GM19351 (cell line): ENCODE results near the gene CCR5.
A peak's percentile ranks its signal among the peaks of the same experiment; 100 is the strongest.

Experiments used
- ATAC-seq: cut with Tn5 transposase; IDR thresholded peaks from one replicate; pipeline ENCODE4 v1.9.1; 2021; ENCODE audit warnings: mild to moderate bottlenecking, moderate library complexity; ENCODE audit not compliant: unreplicated experiment

Gene CCR5

DNA sequence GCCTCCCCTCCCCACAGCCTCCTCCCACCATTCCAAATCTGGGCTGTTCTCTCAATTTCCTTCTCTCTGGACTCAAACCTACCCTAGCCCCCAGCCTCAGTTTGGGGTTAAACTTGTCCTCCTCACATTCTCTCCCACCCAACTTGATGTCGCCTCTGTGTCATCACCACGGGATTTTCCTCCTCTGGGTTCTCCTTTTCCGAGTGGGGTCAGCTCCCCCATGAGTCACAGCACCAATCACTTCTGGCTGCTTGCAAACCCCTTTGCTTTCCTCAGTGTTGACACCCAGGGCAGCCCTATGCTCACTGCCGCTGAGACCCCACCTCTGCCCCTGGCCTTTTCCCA lies 35.7 kb downstream of the CCR5 start:
- no peak for ATAC-seq

DNA sequence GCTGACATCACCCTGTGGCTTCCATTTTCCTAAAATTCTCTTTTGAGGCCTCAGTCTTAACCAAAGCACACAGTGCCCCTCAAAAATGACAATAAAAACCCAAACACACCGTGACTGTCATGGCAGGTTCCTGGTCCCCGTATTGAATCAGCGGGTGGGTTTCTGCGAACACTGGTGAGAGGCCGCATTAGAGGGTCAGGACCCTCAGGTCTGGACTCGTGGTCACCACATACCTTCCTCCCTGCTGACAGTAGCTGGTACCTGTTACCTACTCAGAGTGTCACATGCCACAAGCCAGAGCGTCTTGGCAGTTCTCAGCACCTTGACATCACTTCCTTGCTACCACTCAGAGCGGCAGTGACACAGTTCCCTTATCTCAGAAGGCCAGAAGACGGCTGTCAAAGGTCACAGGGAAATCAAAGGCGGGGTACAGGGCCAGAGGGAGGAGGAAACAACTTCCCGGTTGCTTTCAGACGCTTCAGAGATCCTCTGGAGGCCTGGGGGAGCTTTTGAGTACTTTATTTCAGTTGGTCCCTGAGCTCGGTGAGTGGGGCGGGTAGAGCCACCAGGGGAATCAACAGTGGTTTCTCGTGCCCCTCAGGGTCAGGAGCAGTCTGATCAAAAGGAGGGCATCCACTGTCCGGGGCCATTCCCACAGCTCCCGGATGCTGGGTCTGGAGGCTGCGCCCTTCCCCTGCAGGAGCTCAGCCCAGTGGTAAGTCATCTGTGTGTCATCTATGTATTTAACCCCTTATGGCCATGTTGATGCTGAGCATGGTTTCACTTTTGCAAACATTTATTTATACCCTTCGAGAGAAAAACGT lies 36.3 kb downstream of the CCR5 start, which contains the start of the genes CCR5AS and CCRL2:
Gene CCR5AS, minus strand, starts transcription at position 279 of the 824 bp plus-strand sequence.
Gene CCRL2, plus strand, starts transcription at position 472 of the 824 bp plus-strand sequence. CDS start 821 bp downstream, outside the sequence.
- ATAC-seq: peak; percentile 64

- ATAC-seq: no peak
Measured at GRCh38 chr3:46407970-46408369, 37.2 kb downstream of the CCR5 start.

- no peak for ATAC-seq
Measured at GRCh38 chr3:46408853-46409252, 38.1 kb downstream of the CCR5 start.

DNA sequence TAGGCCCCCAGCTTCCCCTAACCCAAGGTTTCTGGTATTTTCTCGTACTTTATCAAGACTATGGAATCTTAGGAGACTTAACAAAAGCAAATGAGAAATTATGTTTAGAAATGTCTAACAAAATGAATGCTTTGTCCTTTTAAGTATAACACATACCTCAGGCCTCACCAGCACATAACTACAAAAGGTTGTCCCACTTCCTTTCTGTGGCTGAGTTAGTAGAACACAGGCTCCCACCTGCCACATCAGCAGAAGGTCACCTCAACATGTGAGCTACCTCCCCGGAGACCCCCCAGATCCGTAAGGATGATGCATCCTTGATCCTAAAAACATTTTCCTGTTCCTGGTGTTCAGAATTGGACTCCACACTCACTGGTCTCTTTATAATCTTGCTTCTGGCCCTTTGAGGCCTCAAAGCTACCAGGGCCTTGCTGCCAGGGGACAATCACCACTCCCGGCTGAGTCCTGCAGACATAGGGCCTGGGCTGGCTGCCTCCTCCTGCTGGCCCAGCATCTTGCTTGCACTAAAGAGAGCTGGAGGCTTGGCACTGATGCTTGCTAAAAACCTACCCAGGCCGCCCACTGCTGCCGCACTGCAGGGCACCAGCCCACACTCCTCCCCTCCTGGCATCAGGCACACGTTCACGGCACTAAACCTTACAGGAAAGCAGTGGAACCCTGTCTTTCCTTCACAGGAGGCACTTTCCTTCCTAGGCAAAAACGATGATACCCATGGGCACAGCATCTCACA lies 39.2 kb downstream of the CCR5 start:
- no peak for ATAC-seq

- no peak for ATAC-seq
Measured at GRCh38 chr3:46410669-46411068, 39.9 kb downstream of the CCR5 start.

- no peak for ATAC-seq
Measured at GRCh38 chr3:46411271-46411670, 40.5 kb downstream of the CCR5 start.

GRCh38 chr3:46412786-46413298 lies 42.1 kb downstream of the CCR5 start:
- ATAC-seq: no peak

GRCh38 chr3:46413951-46414350 lies 43.2 kb downstream of the CCR5 start:
- no peak for ATAC-seq

DNA sequence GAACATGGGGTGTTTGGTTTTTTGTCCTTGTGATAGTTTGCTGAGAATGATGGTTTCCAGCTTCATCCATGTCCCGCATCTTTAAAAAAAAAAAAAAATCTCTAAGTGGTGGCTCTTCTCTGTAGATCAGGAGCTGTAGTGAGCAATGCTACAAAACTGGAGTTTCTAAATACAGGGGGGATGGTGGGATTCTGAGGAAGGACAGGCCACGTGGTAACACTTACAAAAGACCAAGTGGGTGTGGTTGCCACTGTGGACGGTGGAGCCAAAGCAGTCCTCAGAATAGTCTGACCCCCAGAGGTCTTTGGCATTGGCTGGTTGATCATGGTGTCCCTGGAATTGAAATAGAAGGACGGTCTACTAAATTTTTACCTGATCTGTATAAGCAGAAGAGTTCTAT lies 44.0 kb downstream of the CCR5 start:
- no peak for ATAC-seq

DNA sequence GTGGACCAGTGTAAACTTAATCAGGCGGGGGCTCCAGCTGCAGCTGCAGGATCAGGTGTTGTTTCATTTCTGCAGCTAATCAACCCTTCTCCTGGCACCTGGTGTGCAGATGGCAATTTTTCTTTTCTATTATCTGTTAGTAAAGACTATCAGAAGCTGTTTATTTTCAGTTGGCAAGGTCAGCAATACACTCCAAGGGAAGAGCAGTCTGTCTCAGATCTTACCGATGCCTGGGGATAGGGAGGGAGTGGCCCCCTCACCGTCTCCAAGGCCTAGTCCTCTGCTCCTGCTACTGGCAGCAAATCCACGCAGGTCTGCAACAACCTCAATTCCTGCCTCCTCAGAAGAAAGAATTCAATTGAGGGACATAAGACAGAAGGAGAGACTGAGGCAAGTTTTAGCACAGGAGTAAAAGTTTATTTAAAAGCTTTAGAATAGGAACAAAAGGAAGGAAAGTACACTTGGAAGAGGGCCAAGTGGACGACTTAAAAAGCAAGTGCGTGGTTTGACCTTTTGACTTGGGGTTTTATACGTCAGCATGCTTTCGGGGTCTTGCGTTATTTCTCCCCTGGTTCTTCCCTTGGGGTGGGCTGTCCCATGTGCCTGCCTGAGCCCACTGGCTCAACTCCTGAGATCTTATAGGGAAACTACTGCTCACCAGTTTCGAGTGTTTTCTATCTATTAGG lies 45.5 kb downstream of the CCR5 start:
- no peak for ATAC-seq

DNA sequence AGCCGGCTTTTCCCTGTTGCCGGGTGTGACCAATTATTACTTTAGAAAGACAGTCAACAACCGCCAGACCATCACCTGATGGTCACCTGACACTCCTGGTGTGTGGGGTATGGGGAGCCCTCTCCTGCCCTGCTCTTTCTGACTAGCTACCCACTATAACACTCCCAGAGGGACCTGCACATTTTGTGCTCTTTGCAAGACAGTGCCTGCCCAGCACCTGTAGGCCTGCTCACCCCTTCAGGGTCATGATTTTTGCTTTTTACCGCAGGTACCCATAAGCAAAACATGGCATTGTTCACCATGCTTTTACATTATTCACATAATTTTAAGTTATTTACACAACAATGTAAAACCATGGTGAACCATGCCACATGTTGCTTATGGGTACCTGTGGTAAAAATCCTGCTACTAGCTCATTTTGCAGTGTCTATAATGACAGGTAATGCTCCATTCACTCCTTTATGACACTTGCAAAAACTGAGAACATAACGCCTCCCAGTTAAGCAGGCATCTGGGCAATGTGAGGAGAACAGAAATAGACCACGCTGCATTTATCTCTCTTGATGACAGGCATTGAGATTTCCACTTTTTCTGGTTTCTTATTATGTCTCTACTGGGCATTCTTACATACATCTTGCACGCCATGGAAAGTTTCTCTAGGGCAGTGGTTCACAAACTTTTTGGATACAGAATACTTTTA lies 46.2 kb downstream of the CCR5 start:
- ATAC-seq: no peak

- no peak for ATAC-seq
Measured at GRCh38 chr3:46417841-46418611, 47.3 kb downstream of the CCR5 start.

GRCh38 chr3:46419816-46420215 lies 49.1 kb downstream of the CCR5 start:
- no peak for ATAC-seq

DNA sequence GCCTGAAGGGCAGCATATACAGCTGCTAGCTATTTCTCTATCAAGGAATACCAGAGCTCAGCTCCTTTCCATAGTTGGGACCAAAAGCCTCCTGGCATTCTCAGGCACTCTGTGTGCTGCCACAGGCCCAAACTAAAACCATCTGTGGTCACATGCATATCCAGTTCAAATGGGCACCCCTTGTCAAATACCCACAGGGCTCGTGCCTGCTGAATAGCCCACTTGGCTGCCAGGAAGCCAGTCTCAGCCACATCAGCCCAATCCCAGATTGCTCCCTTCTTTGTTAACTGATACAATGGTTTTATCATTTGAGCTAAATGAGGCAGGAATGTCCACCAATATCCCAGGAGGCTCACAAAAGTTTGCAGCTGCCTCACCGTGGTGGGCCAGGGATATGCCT lies 50.2 kb downstream of the CCR5 start:
- no peak for ATAC-seq

GRCh38 chr3:46422617-46423016 lies 51.9 kb downstream of the CCR5 start:
- no peak for ATAC-seq

GRCh38 chr3:46423588-46423987 lies 52.8 kb downstream of the CCR5 start:
- no peak for ATAC-seq
